Prostate gland (tissue), 2 donors: Measurements from ENCODE around the gene STEAP2. TPM values are rescaled to one million over a fixed set of nuclear protein-coding genes. Genes with fewer than 3 reads are reported as not detected.

Experiments used
- DNase-seq: peaks from one replicate; pipeline ENCODE4 v3.0.0-alpha.2; 2019; ENCODE audit warnings: low spot score
- H3K27ac ChIP-seq, 2 donors: fragments of 200-600 bp; sonication (generic); 2 replicates each; pipeline ENCODE4 v1.5.1; 2017 to 2019
- H3K27me3 ChIP-seq: fragments of 200-600 bp; sonication (generic); replicated peaks from 2 replicates; pipeline ENCODE4 v1.5.1; 2019; ENCODE audit not compliant: insufficient read depth
- H3K36me3 ChIP-seq, 2 donors: fragments of 200-600 bp; sonication (generic); 1 replicate in 1 of 2; 2 replicates in 1 of 2; pipeline versions ENCODE4 v1.5.1 to v1.8.1; 2017 to 2019
- H3K4me1 ChIP-seq: fragments of 200-600 bp; sonication (generic); replicated peaks from 2 replicates; pipeline ENCODE4 v1.5.1; 2019
- H3K4me3 ChIP-seq, 2 donors: fragments of 200-600 bp; sonication (generic); 2 replicates each; pipeline ENCODE4 v1.5.1; 2017 to 2019
- H3K9me3 ChIP-seq: fragments of 200-600 bp; sonication (generic); 2 replicates; pipeline ENCODE4 v1.5.1; 2017
- POLR2A ChIP-seq: fragments of 450-650 bp; IDR thresholded peaks from one replicate; pipeline ENCODE4 v1.6.1; 2016; ENCODE audit warnings: antibody characterized with exemption, mild to moderate bottlenecking
- POLR2AphosphoS5 ChIP-seq: sonication (generic); formaldehyde crosslinking; IDR thresholded peaks from one replicate; pipeline ENCODE4 v1.6.1; 2017; ENCODE audit warnings: antibody characterized with exemption
- WGBS: methylation state at CpG from one replicate; pipeline ENCODE4 v1.1.5; 2018; 5-methylcytosine and 5-hydroxymethylcytosine counted together
- intact Hi-C: fragments of 100-400 bp; cut with DNase I; formaldehyde crosslinking; loops from one replicate; pipeline ENCODE4 v1.14.2; 2022
- total RNA-seq, 2 donors: library from RNA; depleted of rRNA; stranded (reverse); fragments of >200 nt; gene quantifications; one replicate each; pipeline ENCODE4 v1.1.0, GENCODE V29; 2016
- TF ChIP-seq, protein P1 (sequence below), 4 experiments: fragments of 200-600 bp in 2 of 4; fragments of 450-650 bp in 2 of 4; sonication (generic) in 2 of 4; IDR thresholded peaks; 1 replicate in 3 of 4; 2 replicates in 1 of 4; pipeline ENCODE4 v1.5.1; 2016 to 2019; ENCODE audit warnings: antibody characterized with exemption in 4 of 4, mild to moderate bottlenecking in 2 of 4, moderate library complexity in 2 of 4

The STEAP2 gene
- total RNA-seq, result 100 to 1,000 TPM; 167 to 555 TPM

DNA sequence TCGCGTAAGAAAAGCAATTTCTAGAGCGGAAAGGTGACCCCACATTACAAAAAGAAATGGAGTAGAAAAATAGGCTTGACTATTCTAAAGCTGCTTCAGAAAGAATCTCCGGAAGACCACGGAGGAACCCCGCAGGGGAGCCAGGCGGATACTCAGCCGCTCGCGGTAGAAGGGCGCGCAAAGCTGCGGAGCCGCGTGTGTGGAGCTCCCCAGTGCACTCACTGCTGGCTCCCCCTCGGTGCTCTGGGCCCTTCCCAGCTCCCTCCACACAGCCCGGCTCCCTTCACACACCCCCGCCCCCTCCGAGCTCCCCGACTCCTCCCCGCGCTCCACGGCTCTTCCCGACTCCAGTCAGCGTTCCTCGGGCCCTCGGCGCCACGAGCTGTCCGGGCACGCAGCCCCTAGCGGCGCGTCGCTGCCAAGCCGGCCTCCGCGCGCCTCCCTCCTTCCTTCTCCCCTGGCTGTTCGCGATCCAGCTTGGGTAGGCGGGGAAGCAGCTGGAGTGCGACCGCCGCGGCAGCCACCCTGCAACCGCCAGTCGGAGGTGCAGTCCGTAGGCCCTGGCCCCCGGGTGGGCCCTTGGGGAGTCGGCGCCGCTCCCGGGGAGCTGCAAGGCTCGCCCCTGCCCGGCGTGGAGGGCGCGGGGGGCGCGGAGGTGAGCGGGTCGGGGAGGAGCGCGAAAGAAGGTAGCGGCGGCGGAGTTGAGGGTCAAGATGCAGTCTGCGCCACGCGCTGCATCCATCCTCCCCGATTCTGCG is at the start of gene STEAP2:
Gene STEAP2, plus strand, starts transcription at position 350 of the 758 bp plus-strand sequence. CDS start 13,343 bp downstream, outside the sequence.
- peak; percentile 65 for TF ChIP-seq POLR2A
- TF ChIP-seq POLR2AphosphoS5, result peak; percentile 43
- TF ChIP-seq, protein P1, sequence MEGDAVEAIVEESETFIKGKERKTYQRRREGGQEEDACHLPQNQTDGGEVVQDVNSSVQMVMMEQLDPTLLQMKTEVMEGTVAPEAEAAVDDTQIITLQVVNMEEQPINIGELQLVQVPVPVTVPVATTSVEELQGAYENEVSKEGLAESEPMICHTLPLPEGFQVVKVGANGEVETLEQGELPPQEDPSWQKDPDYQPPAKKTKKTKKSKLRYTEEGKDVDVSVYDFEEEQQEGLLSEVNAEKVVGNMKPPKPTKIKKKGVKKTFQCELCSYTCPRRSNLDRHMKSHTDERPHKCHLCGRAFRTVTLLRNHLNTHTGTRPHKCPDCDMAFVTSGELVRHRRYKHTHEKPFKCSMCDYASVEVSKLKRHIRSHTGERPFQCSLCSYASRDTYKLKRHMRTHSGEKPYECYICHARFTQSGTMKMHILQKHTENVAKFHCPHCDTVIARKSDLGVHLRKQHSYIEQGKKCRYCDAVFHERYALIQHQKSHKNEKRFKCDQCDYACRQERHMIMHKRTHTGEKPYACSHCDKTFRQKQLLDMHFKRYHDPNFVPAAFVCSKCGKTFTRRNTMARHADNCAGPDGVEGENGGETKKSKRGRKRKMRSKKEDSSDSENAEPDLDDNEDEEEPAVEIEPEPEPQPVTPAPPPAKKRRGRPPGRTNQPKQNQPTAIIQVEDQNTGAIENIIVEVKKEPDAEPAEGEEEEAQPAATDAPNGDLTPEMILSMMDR (IDR thresholded peaks at IDR 0.05), result peak in 3 of 4 experiments; percentile 27 to 72 (median 69)
- Histone ChIP-seq H3K27me3 (no peaks in the 10 kb centered on the region), H3K36me3 (no peaks in the 10 kb centered on the region), H3K4me3 (peak within 1 kb of the TSS; percentile 75 to 87), H3K4me1 (no peaks in the 10 kb centered on the region), H3K9me3 (no peaks in the 10 kb centered on the region), H3K27ac (peak within 1 kb of the TSS; percentile 93 to 99)
- intact Hi-C loops, result loop anchor here (5.0 to 10.0 kb wide), 2 partner anchors 36 to 193 kb away; partner anchors contain the start of genes CFAP69 and CLDN12
- DNase-seq, result peak; percentile 90
- WGBS, result under 1% methylated on average over 48 of the region's 73 CpGs

DNA sequence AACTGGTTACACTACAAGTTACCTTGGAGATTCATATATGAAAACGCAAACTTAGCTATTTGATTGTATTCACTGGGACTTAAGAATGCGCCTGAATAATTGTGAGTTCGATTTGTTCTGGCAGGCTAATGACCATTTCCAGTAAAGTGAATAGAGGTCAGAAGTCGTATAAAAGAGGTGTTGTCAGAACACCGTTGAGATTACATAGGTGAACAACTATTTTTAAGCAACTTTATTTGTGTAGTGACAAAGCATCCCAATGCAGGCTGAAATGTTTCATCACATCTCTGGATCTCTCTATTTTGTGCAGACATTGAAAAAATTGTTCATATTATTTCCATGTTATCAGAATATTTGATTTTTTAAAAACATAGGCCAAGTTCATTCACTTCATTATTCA is 48.0 kb upstream of the STEAP2 start:
- no peak overlapping the region for H3K4me3 ChIP-seq
- H3K27me3 ChIP-seq, result no peaks in the 10 kb centered on the region
- no peaks in the 10 kb centered on the region for H3K9me3 ChIP-seq
- H3K4me1 ChIP-seq, result no peaks in the 10 kb centered on the region
- TF ChIP-seq, protein P1 (IDR thresholded peaks at IDR 0.05), result no peak
- 87% methylated on average over 5 of the region's 5 CpGs for WGBS
- DNase-seq, result no peak
- intact Hi-C loops, result no loop called here
- peak overlapping the region in 1 of 2 donors; percentile 10 for H3K27ac ChIP-seq
- H3K36me3 ChIP-seq, result no peaks in the 10 kb centered on the region

- Histone ChIP-seq H3K36me3 (no peaks in the 10 kb centered on the region), H3K27me3 (no peaks in the 10 kb centered on the region), H3K27ac (peak overlapping the region in 1 of 2 donors; percentile 36), H3K4me3 (no peak overlapping the region), H3K4me1 (no peaks in the 10 kb centered on the region), H3K9me3 (no peaks in the 10 kb centered on the region)
- no peak for DNase-seq
- no peak for TF ChIP-seq POLR2A
- TF ChIP-seq POLR2AphosphoS5, result no peak
- TF ChIP-seq, protein P1 (IDR thresholded peaks at IDR 0.05), result no peak
- WGBS, result 70% methylated on average over 2 of the region's 2 CpGs
- intact Hi-C loops, result no loop called here
These were observed 45.8 kb upstream of the STEAP2 start for GRCh38 chr7:90165724-90166123.

DNA sequence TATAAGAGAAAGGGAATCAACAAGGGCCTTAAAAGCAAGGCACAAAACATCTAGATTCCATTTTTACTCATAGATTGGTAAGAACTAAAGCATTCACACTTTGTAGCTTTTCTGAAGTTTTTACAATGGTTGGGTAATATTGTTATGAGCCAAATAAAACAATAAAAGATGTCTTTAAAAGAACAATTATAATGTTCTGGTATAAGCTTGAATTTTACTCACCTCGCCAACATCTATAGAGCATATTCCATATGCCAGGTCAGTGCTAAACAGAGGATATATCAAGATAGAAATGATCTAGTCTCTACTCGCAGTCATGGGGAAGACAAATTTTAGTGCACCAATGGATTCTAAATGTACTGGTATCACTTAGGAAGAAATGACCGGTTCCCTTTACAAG is 45.4 kb upstream of the STEAP2 start:
- H3K4me3 ChIP-seq, result no peak overlapping the region
- 48% methylated on average over 3 of the region's 3 CpGs for WGBS
- H3K36me3 ChIP-seq, result no peaks in the 10 kb centered on the region
- H3K9me3 ChIP-seq, result no peaks in the 10 kb centered on the region
- intact Hi-C loops, result no loop called here
- no peaks in the 10 kb centered on the region for H3K27me3 ChIP-seq
- peak overlapping the region; percentile 36 to 38 for H3K27ac ChIP-seq
- DNase-seq, result no peak
- TF ChIP-seq, protein P1 (IDR thresholded peaks at IDR 0.05), result no peak
- no peak for TF ChIP-seq POLR2AphosphoS5
- no peak for TF ChIP-seq POLR2A
- H3K4me1 ChIP-seq, result no peaks in the 10 kb centered on the region

- no peak for DNase-seq
- H3K27me3 ChIP-seq, result no peaks in the 10 kb centered on the region
- WGBS, result 64% methylated on average over 4 of the region's 4 CpGs
- H3K4me3 ChIP-seq, result no peak overlapping the region
- H3K9me3 ChIP-seq, result no peaks in the 10 kb centered on the region
- no peaks in the 10 kb centered on the region for H3K4me1 ChIP-seq
- intact Hi-C loops, result no loop called here
- TF ChIP-seq, protein P1 (IDR thresholded peaks at IDR 0.05), result no peak
- TF ChIP-seq POLR2AphosphoS5, result no peak
- no peak for TF ChIP-seq POLR2A
- peak overlapping the region in 1 of 2 donors; percentile 40 for H3K27ac ChIP-seq
- H3K36me3 ChIP-seq, result no peaks in the 10 kb centered on the region
These were observed 44.2 kb upstream of the STEAP2 start for GRCh38 chr7:90167361-90167760.
